ENCODE data around the gene PKIB.
"Not testable (repeated sequence)": the region's sequence is repeated elsewhere in the genome, so short reads cannot be mapped to it uniquely, and the experiment has no call there.

Gene PKIB

GRCh38 chr6:122609881-122610689 is at the start of gene PKIB:
PKIB (plus strand) TSS chr6:122610405; CDS start chr6:122717795, 107,390 bp downstream.
- DNase-seq = peak; percentile 63

DNA sequence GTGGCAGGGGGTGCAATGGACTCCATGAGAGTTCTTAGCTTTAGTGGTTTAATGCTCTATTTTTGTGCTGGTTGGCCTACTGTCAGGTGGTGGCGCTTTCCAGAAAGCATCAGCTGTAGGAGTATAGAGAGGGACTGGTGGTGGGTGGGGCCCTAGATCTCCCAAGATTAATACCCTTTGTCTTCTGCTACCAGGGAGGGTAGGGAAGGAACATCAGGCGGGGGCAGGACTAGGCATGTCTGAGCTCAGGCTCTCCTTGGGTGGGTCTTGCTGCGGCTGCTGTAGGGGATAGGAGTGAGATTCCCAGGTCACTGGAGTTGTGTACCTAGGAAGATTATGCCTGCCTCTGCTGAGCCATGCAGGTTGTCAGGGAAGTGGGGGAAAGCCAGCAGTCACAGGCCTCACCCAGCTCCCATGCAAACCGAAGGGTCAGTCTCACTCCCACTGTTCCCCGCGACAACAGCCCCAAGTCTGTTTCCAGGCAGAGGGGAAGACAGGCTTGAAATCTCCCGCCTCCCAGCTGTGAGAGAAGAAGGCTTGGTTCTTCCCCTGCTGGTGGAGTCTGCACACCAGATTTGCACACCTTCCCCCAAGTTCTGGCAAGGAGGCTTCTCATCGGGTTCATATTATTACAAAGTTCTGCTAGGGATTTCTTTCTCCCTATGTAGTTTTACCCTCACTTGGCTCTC is 46.7 kb upstream of the PKIB start:
- no peak for DNase-seq

GRCh38 chr6:122564230-122564629 is 46.0 kb upstream of the PKIB start:
- no peak for DNase-seq

- no peak for DNase-seq
Measured at GRCh38 chr6:122565708-122566107, 44.5 kb upstream of the PKIB start.

DNA sequence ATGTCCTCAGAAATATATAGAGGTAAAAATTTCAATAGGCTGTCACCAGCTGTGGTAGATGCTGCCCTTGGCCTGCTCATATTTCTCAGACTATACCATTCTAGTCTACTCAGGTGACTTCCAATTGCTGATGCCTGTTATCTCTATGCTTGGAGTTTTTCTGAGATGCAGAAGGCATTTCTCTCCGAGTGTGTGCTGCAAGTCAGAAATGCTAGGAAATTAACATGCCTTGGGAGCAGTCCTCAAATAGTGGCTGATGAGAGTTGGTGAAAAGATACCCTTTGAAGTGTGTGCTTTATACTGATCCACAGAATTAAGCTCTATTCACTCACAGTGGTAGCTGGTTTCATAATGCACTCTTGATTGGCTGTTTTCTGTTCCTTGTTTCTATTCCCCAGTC is 43.2 kb upstream of the PKIB start:
- DNase-seq = no peak

GRCh38 chr6:122568350-122568749 is 41.9 kb upstream of the PKIB start:
- no peak for DNase-seq

- DNase-seq = no peak
Measured at GRCh38 chr6:122568797-122569221, 41.4 kb upstream of the PKIB start.

DNA sequence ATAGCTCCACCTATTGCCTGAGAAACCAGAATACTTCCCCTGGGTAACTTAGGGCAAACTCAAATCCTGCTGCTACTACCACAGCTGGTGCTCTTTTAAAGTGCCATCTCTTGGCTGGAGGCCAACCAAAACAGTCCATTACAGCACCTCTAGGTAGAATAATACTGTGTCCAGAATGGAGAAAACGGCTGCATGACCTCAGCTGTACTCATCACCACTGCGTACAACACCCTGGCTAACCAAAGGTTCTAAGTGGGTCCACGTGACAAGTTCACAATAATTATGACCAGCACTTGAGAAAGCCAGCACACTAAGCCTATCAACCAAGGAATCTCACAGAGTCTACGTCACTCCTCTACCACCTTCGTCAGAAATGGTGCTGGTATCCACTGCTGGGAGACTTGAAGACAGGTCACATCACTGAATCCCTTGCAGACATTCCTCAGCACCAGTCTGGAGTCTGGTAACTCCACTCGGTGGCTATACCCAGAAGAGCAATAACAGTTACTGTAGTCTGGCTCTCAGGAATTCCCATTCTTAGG is 40.9 kb upstream of the PKIB start:
- no peak for DNase-seq

DNA sequence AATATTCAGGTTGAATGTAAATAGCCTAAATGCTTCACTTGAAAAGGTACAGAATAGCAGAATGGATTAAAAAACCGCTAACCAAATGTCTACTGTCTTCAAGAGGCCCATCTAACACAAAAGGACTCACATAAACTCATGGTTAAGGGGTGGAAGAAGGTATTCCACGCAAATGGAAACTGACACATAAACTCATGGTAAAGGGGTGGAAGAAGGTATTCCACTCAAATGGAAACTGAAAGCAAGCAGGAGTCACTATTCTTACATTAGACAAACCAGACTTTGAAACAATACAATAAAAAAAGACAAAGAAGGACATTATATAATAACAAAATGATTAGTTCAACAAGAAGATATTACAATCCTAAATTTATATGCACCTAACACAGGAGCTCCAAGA is 38.3 kb upstream of the PKIB start:
- no peak for DNase-seq

GRCh38 chr6:122576888-122577287 is 33.3 kb upstream of the PKIB start:
- DNase-seq = no peak

GRCh38 chr6:122578961-122579360 is 31.2 kb upstream of the PKIB start:
- no peak for DNase-seq

GRCh38 chr6:122580737-122581136 is 29.5 kb upstream of the PKIB start:
- no peak for DNase-seq

GRCh38 chr6:122589115-122589514 is 21.1 kb upstream of the PKIB start:
- DNase-seq = no peak

- not testable (repeated sequence) for DNase-seq
Measured at GRCh38 chr6:122598295-122598694, 11.9 kb upstream of the PKIB start.

DNA sequence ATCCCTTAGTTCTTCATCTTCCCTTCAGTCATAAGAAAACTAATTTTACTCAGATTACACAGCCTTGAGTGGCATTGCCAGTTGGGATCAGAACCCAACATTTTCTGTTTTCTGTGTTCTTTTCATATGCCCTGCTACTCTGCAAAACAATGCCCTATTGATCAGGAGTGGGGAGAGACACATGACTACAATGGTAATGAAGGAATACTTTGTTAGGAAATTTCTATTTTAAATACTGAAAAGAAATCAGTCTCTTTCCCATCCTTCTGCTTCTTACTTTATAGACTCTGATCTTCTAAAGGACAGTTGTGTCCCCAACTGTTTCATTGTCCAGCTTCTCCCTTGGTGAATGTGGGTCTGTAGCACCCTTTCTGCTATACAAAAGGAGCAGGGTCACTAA is 5.5 kb upstream of the PKIB start:
- DNase-seq = no peak

- no peak for DNase-seq
Measured at GRCh38 chr6:122610690-122611455, 668 bp downstream of the PKIB start.

- no peak for DNase-seq
Measured at GRCh38 chr6:122612838-122613237, 2.6 kb downstream of the PKIB start.

DNA sequence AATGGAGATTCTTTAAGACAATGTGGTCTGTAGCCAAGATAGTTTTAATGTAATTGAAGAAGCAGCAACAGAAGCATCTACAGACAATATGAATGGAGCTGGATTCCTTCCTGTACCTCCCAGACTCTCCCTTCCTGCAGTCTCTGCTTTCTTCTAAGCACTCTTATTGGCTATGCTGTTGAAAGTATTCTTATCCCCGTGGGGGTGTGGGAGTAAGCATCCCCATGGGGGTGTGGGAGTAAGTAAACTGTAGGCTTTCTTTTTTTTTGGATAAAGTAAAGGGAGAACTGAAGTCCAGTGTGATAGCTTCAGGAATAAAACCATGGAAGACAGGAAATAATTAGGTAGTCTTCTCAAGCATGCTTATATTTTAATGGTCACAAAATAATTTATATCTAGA is 4.1 kb downstream of the PKIB start:
- no peak for DNase-seq

GRCh38 chr6:122615409-122615808 is 5.2 kb downstream of the PKIB start:
- DNase-seq = no peak

GRCh38 chr6:122616877-122617276 is 6.7 kb downstream of the PKIB start:
- no peak for DNase-seq

DNA sequence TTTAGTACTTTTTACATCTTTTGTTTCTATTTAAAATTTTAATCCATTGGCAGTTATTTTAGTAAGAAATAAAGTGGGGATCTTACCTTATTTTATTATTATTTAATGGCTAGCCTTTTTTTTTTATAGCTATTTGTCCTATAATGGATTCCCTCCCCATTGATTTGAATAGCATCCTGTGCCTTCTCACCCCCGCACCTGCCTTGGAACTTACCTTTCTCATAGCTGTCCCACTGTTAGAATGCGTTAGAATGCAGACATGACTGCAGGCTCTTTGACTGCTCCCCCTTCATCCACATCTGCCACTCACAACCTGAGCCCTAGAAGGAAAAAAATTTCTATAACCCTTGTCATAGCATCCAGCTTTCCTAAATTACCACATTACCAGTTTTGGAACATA is 9.1 kb downstream of the PKIB start:
- no peak for DNase-seq

- DNase-seq = no peak
Measured at GRCh38 chr6:122620428-122620827, 10.2 kb downstream of the PKIB start.

GRCh38 chr6:122620902-122621301 is 10.7 kb downstream of the PKIB start:
- no peak for DNase-seq
